GM21619 (cell line): ENCODE data around the gene PCBP1.
"Not testable (repeated sequence)": the region's sequence is repeated elsewhere in the genome, so short reads cannot be mapped to it uniquely, and the experiment has no call there.

Experiments used
- ATAC-seq: cut with Tn5 transposase; IDR thresholded peaks from one replicate; pipeline ENCODE4 v1.9.1; 2021; ENCODE audit not compliant: unreplicated experiment

The PCBP1 gene

DNA sequence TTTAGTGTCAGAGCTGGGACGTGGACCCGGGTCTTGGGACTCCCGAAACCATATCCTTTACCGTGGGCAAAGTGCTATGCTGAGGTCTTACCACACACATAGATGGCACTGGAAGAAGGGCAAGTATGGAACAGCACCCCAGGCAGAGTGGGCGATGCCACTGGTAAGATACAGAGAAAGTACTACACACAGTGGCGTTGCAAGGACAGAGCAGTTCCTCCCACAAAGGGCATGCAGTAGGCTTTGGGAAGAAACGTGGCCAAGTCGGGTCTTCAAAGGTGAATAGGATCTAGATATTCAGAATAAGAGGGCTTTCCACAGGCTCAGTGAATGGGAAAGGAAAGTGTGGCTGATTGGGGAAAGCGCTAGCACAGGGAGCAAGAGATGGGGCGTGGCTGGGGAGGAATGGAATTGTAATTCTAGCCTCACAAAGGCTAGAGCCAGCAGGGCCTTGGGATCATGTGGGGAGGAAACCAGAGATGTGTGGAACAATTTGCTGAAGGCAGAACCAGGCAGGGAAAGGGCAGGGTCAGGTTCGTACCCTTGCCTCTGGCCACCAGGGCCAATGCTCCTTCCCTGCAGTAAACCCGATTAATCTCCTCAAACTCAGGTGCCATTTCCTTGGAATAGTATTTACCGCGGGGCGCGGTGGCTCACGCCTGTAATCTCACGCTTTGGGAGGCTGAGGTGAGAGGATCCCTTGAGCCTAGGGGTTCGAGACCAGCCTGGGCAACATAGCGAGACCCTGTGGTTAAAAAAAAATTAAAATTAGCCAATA is 36.0 kb downstream of the PCBP1 start:
- no peak for ATAC-seq

GRCh38 chr2:70123829-70124116 is 36.5 kb downstream of the PCBP1 start:
- no peak for ATAC-seq

- no peak for ATAC-seq
Observed at GRCh38 chr2:70124983-70125480, 37.8 kb downstream of the PCBP1 start.

GRCh38 chr2:70125498-70125898 is 38.2 kb downstream of the PCBP1 start:
- no peak for ATAC-seq

DNA sequence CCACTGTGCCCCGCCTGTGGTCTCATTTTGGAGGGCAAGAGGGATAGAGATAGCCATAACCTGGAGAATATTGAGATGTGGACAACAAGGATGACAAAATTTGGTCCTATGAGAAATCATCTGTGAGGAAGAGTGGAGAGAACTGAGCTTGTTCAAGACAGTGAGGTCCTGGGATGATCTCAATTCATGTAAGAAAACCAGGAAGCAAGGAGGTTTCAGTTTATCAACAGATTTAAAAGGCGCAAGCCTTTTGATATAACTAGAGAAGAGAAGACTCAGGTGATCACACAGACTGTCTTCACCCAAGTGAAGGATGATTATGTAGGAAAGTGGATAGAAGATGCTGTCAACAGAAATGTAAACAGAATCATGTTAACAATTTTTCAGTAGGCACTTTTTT is 39.1 kb downstream of the PCBP1 start:
- no peak for ATAC-seq

DNA sequence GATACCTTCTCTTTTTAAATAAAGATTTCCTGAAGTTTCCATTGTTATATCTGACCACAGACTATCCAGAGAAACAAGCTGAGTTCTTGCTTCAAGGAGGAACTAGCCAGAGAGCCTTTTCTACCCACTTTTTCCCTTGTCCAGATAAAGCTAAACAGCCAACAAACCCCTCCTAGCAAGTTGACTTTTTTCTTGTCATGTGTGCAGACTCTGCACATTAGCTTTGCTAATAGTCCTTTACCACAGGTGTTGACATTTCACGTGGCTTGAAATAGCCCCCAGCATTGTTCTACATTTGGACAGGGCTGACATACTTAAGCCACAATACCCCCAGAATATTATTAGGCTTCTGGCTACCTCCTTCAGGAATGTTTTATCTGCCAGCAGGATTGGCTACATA is 40.7 kb downstream of the PCBP1 start:
- no peak for ATAC-seq

DNA sequence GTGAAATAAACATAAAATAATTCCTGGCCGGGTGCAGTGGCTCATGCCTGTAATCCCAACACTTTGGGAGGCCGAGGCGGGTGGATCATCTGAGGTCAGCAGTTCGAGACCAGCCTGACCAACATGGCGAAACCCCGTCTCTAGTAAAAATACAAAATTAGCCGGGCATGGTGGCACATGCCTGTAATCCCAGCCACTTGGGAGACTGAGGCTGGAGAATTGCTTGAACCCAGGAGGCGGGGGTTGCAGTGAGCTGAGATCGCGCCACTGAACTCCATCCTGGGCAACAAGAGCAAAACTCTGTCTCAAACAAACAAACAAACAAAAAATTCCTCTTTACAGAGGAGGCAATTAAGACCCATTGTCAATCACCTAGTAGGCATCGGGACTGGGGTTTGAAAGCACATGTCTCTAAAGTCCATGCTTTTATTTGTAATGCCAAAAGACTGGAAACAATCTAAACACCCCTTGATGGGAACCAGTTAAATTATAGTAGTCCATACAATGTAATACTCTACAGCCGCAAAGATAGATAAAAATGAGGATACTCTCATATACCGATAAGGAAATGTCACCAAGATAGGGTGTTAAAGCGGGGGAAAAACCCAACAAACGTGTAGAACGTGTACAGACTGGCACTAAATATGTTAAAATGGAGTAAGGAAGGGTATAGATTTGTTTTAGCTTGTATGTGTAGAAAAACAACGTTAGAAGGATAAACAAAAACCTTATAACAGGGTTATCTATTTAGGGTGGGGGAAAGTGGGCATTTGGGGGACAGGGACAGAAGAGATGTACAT is 44.3 kb downstream of the PCBP1 start:
- not testable (repeated sequence) for ATAC-seq

DNA sequence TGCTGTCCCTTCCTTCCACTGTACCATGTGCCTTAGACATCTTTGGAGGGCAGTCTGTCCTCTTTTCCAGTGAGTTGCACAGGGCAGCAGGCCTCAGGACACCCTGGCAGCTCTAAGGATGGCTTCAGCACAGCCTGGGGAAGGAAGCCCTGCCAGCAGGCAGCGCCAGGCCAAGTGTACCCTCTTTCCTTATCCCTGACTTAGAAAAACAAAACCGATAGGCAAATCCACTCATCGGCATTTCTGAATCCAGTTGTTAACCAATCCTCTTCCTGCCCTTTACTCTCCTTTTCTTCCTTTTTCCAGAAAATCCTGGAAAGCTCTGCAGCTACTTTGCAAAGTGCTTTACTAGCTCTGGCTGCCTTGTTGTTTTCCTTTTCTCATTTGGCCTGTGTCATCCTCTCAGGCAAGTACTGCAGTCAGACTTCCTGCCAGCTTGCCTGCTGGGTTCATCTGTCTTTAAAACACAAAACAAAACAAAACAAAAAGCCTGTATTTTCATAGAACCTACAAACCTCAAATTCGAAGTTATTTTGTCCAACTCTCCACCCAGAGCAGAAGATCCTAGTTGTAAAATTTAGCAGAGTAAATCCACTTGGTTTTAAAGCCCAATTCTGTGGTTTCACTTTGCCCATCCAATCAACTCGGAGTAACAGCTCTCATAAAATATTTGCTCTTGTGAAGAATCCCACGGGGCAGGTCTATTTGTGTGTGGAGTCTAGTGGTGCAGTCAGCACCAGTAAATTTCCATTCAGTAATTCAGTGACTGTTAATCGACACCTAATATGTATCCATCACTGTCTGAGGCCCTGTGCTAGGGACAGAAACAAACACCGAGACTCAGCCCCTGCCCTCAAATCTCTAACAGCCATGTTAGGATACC is 45.2 kb downstream of the PCBP1 start:
- ATAC-seq = peak; percentile 55

DNA sequence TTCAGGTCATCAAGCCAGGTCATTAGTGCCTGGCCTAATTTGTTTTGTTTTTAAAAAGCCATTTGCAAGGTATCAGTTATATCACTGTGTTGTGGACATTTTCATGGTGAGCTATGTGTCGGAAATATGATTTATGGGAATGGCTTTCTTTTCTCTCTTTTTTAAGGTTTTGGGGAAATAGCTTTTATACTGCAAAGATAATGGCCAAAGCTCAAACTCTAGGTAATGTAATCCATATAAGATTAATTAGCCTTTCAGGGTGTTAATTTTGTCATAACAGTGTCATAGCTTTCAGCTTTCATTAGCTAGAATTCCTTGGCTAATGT is 45.8 kb downstream of the PCBP1 start:
- ATAC-seq = no peak

- no peak for ATAC-seq
Observed at GRCh38 chr2:70133491-70134322, 46.4 kb downstream of the PCBP1 start.

DNA sequence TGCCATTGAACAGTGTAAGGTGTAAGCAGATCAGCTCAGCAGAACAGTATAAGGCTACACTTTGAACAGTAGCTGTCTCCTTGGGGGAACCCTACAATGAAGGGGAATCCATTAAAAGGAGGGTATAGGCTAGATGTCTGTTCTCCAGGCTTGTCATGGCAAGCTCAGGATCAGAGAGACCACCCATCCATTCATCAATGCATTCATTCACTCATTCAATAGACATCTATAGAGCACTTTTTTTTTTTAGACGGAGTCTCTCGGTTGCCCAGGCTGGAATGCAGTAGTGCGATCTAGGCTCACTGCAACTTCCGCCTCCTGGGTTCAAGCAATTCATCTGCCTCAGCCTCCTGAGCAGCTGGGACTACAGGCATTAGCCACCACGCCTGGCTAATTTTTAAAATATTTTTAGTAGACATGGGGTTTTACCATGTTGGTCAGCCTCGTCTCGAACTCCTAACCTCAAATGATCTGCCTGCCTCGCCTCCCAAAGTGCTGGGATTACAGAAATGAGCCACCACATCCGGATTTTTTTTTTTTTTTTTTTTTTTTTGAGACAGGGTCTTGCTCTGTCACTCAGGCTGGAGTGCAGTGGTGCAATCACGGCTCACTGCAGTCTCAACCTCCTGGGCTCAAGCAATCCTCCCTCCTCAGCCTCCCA is 47.2 kb downstream of the PCBP1 start:
- ATAC-seq = not testable (repeated sequence)
